OCI-LY7 (cell line): Measurements from ENCODE around the gene CLRN3.

ENCODE experiments used
- CTCF ChIP-seq: fragments of 200-600 bp; sonication (generic); conservative IDR thresholded peaks from 2 replicates; pipeline ENCODE4 v1.5.1; 2014; ENCODE audit warnings: mild to moderate bottlenecking, antibody characterized with exemption, low read length, moderate library complexity, mixed read lengths
- EZH2phosphoT487 ChIP-seq: fragments of 200-600 bp; sonication (generic); IDR thresholded peaks from 2 replicates; pipeline ENCODE4 v1.6.1; 2018; ENCODE audit warnings: low read depth, borderline replicate concordance, mild to moderate bottlenecking, mixed run types, antibody characterized with exemption, low read length, moderate library complexity, mixed read lengths

- no peak for TF ChIP-seq CTCF
- no peak for TF ChIP-seq EZH2phosphoT487
These were observed 9.8 kb downstream of the CLRN3 start for GRCh38 chr10:127882801-127883459.
